KMS-11 (cell line): ENCODE results near the gene AOAH.

ENCODE experiments used
- H2AFZ ChIP-seq: fragments of 200-600 bp; sonication (generic); 2 replicates; pipeline ENCODE4 v1.6.1; 2016; ENCODE audit warnings: antibody characterized with exemption, mixed run types, low read depth
- H3K27ac ChIP-seq: fragments of 200-600 bp; sonication (generic); 2 replicates; pipeline ENCODE4 v1.6.1; 2016; ENCODE audit warnings: mild to moderate bottlenecking, mixed run types
- H3K27me3 ChIP-seq: fragments of 200-600 bp; sonication (generic); 2 replicates; pipeline ENCODE4 v1.6.1; 2017; ENCODE audit warnings: mild to moderate bottlenecking, low read depth, mixed run types, moderate library complexity; ENCODE audit not compliant: insufficient read depth
- H3K36me3 ChIP-seq: fragments of 200-600 bp; sonication (generic); 2 replicates; pipeline ENCODE4 v1.6.1; 2017; ENCODE audit warnings: mild to moderate bottlenecking, mixed run types; ENCODE audit not compliant: insufficient read depth
- H3K4me1 ChIP-seq: fragments of 200-600 bp; sonication (generic); 2 replicates; pipeline ENCODE4 v1.6.1; 2016; ENCODE audit warnings: mild to moderate bottlenecking, low read depth, mixed run types; ENCODE audit not compliant: poor library complexity, severe bottlenecking
- H3K4me2 ChIP-seq: fragments of 200-600 bp; sonication (generic); 2 replicates; pipeline ENCODE4 v1.7.0; 2016; ENCODE audit warnings: mild to moderate bottlenecking, mixed run types
- H3K4me3 ChIP-seq: fragments of 200-600 bp; sonication (generic); IDR thresholded peaks from 2 replicates; pipeline ENCODE4 v1.6.1; 2017; ENCODE audit warnings: low read depth, low read length, mixed read lengths; ENCODE audit not compliant: insufficient read depth
- H3K79me2 ChIP-seq: fragments of 200-600 bp; sonication (generic); 2 replicates; pipeline ENCODE4 v1.6.1; 2016; ENCODE audit warnings: low read depth, mixed run types; ENCODE audit not compliant: insufficient read depth
- H3K9ac ChIP-seq: fragments of 200-600 bp; sonication (generic); 2 replicates; pipeline ENCODE4 v1.6.1; 2016; ENCODE audit warnings: mild to moderate bottlenecking, mixed run types
- H4K20me1 ChIP-seq: fragments of 200-600 bp; sonication (generic); 2 replicates; pipeline ENCODE4 v1.6.1; 2016; ENCODE audit warnings: mild to moderate bottlenecking, mixed run types; ENCODE audit not compliant: insufficient read depth
- CTCF ChIP-seq: fragments of 200-600 bp; sonication (generic); conservative IDR thresholded peaks from 2 replicates; pipeline ENCODE4 v1.6.1; 2017; ENCODE audit warnings: low read depth, mild to moderate bottlenecking, antibody characterized with exemption, low read length, moderate library complexity, mixed read lengths

Gene AOAH

GRCh38 chr7:36546331-36546730 is 178.0 kb downstream of the AOAH start:
- no peak overlapping the region for H3K27ac ChIP-seq
- no peak overlapping the region for H2AFZ ChIP-seq
- H3K27me3 ChIP-seq = no peaks in the 10 kb centered on the region
- no peak overlapping the region for H3K9ac ChIP-seq
- H3K4me1 ChIP-seq = no peaks in the 10 kb centered on the region
- H3K36me3 ChIP-seq = no peaks in the 10 kb centered on the region
- no peak for TF ChIP-seq CTCF
- no peaks in the 10 kb centered on the region for H4K20me1 ChIP-seq
- no peak overlapping the region for H3K4me3 ChIP-seq
- H3K4me2 ChIP-seq = no peak overlapping the region
- no peaks in the 10 kb centered on the region for H3K79me2 ChIP-seq

- Histone ChIP-seq H3K27me3 (no peaks in the 10 kb centered on the region), H2AFZ (no peak overlapping the region), H4K20me1 (no peaks in the 10 kb centered on the region), H3K79me2 (no peaks in the 10 kb centered on the region), H3K4me1 (no peaks in the 10 kb centered on the region), H3K9ac (no peak overlapping the region), H3K4me3 (no peak overlapping the region), H3K27ac (no peak overlapping the region), H3K36me3 (no peaks in the 10 kb centered on the region), H3K4me2 (no peak overlapping the region)
- TF ChIP-seq CTCF = no peak
These were observed 179.0 kb downstream of the AOAH start for GRCh38 chr7:36545291-36545690.

GRCh38 chr7:36538126-36538525 is 186.2 kb downstream of the AOAH start:
- Histone ChIP-seq H3K27ac (no peak overlapping the region), H2AFZ (no peak overlapping the region), H3K79me2 (no peaks in the 10 kb centered on the region), H3K27me3 (no peaks in the 10 kb centered on the region), H3K4me2 (no peak overlapping the region), H3K36me3 (no peaks in the 10 kb centered on the region), H3K9ac (no peak overlapping the region), H4K20me1 (no peaks in the 10 kb centered on the region), H3K4me1 (no peaks in the 10 kb centered on the region), H3K4me3 (no peak overlapping the region)
- TF ChIP-seq CTCF = no peak

- Histone ChIP-seq H3K4me2 (no peak overlapping the region), H3K4me1 (no peaks in the 10 kb centered on the region), H3K4me3 (no peak overlapping the region), H3K79me2 (no peaks in the 10 kb centered on the region), H2AFZ (no peak overlapping the region), H3K36me3 (no peaks in the 10 kb centered on the region), H3K27ac (no peak overlapping the region), H4K20me1 (no peaks in the 10 kb centered on the region), H3K27me3 (no peaks in the 10 kb centered on the region), H3K9ac (no peak overlapping the region)
- no peak for TF ChIP-seq CTCF
These were observed 188.2 kb downstream of the AOAH start for GRCh38 chr7:36535866-36536664.
